Tibial nerve (tissue), 4 donors: ENCODE data around the gene SLC7A7.

Experiments
- CTCF ChIP-seq, 5 experiments: fragments of 200-600 bp in 3 of 5; fragments of 450-650 bp in 2 of 5; sonication (generic) in 3 of 5; IDR thresholded peaks; one replicate each; pipeline ENCODE4 v1.5.1; 2016 to 2019; ENCODE audit warnings: antibody characterized with exemption in 5 of 5, mild to moderate bottlenecking in 3 of 5, moderate library complexity in 2 of 5
- EP300 ChIP-seq, 2 donors: sonication (generic); formaldehyde crosslinking; IDR thresholded peaks; one replicate each; pipeline ENCODE4 v1.6.1; 2017; ENCODE audit warnings: antibody characterized with exemption in 2 of 2, mild to moderate bottlenecking in 1 of 2
- POLR2A ChIP-seq, 2 donors: fragments of 450-650 bp; IDR thresholded peaks; one replicate each; pipeline ENCODE4 v1.6.1; 2017; ENCODE audit warnings: antibody characterized with exemption in 2 of 2, mild to moderate bottlenecking in 2 of 2, moderate library complexity in 2 of 2

DNA sequence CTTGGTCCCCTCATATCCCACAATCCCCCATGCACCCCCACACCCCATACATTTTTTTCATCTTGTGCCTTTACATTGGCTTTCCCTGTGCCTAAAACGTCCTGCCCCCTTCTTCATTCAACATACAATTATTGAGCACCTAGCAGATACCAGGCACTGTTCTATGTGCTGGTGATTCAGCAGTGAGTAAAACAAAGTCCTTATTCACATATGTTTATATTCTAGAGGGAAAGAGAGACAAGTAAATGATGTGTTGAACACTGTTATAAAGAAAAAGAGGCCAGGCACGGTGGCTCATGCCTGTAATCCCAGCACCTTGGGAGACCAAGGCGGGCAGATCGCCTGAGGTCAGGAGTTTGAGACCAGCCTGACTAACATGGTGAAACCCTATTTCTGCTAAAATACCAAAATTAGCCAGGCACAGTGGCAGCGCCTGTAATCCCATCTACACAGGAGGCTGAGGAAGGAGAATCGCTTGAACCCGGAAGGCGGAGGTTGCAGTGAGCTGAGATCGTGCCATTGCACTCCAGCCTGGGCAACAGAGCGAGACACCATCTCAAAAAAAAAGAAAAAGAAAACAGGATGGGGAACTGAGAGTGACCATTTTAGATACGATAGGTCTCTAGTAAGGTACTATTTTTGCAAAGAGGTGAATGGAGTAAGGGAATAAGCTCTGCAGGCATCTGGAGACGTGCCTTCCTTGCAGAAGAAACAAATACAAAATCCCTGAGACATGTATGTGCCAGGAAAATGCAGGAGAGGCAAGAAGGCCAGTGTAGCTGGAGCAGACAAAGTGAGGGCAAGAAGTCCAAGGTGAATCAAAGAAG is 12.2 kb downstream of the SLC7A7 start:
- no peak for TF ChIP-seq POLR2A (IDR thresholded peaks at IDR 0.05)
- TF ChIP-seq CTCF (IDR thresholded peaks at IDR 0.05) = no peak
- no peak for TF ChIP-seq EP300 (IDR thresholded peaks at IDR 0.05)
